ENCODE measurements around the gene ZNF503.

GRCh38 chr10:75418293-75418692, 16.7 kb upstream of the ZNF503 start:
- no peak for TF ChIP-seq FOXP2 (optimal IDR thresholded peaks at IDR 0.05; ENCODE audit: control extremely low read depth, extremely low read length, insufficient read depth)
- TF ChIP-seq POLR2AphosphoS5 (IDR thresholded peaks at IDR 0.05; ENCODE audit: borderline replicate concordance, low read depth, low read length): no peak
- no peak for TF ChIP-seq EZH2 (IDR thresholded peaks at IDR 0.05)
